ENCODE data around the gene ARHGAP25. TPM values are rescaled to one million over a fixed set of nuclear protein-coding genes. Genes with fewer than 3 reads are reported as not detected.

The ARHGAP25 gene
- total RNA-seq, 1 donor from 2014 or later, result 4.6 TPM

- Mint-ChIP-seq H3K4me1 (ENCODE audit: unreplicated experiment) (peaks cover 25% of the 10 kb centered on the region), H3K27me3 (ENCODE audit: unreplicated experiment) (peaks cover 8% of the 10 kb centered on the region), H3K27ac (ENCODE audit: unreplicated experiment) (no peak overlapping the region), H3K36me3 (ENCODE audit: low read depth, unreplicated experiment) (no peaks in the 10 kb centered on the region), H3K9me3 (ENCODE audit: unreplicated experiment) (no peaks in the 10 kb centered on the region), H3K4me3 (ENCODE audit: unreplicated experiment) (no peak overlapping the region)
- no peak for DNase-seq (ENCODE audit: low spot score)
- TF ChIP-seq, protein P1, sequence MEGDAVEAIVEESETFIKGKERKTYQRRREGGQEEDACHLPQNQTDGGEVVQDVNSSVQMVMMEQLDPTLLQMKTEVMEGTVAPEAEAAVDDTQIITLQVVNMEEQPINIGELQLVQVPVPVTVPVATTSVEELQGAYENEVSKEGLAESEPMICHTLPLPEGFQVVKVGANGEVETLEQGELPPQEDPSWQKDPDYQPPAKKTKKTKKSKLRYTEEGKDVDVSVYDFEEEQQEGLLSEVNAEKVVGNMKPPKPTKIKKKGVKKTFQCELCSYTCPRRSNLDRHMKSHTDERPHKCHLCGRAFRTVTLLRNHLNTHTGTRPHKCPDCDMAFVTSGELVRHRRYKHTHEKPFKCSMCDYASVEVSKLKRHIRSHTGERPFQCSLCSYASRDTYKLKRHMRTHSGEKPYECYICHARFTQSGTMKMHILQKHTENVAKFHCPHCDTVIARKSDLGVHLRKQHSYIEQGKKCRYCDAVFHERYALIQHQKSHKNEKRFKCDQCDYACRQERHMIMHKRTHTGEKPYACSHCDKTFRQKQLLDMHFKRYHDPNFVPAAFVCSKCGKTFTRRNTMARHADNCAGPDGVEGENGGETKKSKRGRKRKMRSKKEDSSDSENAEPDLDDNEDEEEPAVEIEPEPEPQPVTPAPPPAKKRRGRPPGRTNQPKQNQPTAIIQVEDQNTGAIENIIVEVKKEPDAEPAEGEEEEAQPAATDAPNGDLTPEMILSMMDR (IDR thresholded peaks at IDR 0.05; ENCODE audit: unreplicated experiment), result no peak
Observed at GRCh38 chr2:68764806-68765311, 30.2 kb downstream of the ARHGAP25 start.

DNA sequence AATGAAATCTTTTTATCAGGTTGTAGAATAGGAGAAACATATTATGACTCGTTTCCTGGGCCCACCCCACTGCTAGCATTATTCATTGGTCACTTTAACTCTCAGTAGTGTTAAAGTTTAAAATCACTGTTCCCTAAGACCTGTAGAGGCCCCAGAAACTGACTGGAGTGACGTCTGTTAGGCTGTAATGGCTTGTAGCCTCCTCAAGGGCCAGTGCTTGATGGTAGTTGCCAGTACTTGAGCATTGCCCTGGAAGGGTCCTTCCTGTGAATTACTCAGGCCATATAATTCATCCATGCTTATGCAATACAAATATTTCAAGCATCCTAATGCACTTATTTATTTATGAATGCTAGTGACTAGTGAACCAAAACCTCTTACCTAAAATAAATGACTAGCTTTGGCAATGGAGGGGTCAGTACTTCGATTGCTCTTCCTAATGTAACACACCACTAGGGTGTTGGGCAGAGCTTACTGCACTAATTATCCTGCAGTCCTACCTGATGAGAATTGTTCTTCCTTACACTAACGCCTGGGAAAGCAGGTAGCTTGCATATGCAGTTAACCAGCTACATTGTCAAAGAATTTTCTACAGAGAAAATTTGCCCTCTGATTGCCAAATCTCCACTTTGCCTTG, 31.2 kb downstream of the ARHGAP25 start:
- no peak for DNase-seq (ENCODE audit: low spot score)
- H3K4me3 Mint-ChIP-seq (ENCODE audit: unreplicated experiment), result no peak overlapping the region
- H3K9me3 Mint-ChIP-seq (ENCODE audit: unreplicated experiment), result no peaks in the 10 kb centered on the region
- H3K4me1 Mint-ChIP-seq (ENCODE audit: unreplicated experiment), result peaks cover 35% of the 10 kb centered on the region
- no peak overlapping the region for H3K27ac Mint-ChIP-seq (ENCODE audit: unreplicated experiment)
- H3K27me3 Mint-ChIP-seq (ENCODE audit: unreplicated experiment), result peaks cover 10% of the 10 kb centered on the region
- no peaks in the 10 kb centered on the region for H3K36me3 Mint-ChIP-seq (ENCODE audit: low read depth, unreplicated experiment)
- TF ChIP-seq, protein P1 (IDR thresholded peaks at IDR 0.05; ENCODE audit: unreplicated experiment), result no peak

DNA sequence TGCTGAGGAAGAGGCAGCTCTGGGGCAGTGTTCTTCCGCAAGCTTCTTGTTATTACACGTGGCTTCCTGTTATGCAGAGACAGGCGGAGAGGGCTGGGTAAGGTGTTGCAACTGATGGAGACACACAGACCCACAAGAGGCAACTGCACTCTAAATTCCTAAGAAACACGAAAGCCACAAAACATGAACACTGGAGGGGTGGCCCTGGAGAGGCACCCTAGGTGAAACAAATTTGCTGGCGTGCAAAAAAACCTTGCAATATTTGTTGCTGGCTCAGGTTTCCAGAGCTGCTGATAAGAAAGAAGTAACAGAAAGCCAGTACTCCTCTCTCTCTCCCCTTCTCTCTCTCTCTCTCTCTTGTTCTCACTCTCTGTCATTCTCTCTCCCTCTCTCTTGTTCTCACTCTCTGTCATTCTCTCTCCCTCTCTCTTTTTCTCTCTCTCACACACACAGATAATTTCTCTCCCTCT, 31.8 kb downstream of the ARHGAP25 start:
- H3K27me3 Mint-ChIP-seq (ENCODE audit: unreplicated experiment), result peaks cover 10% of the 10 kb centered on the region
- H3K4me3 Mint-ChIP-seq (ENCODE audit: unreplicated experiment), result no peak overlapping the region
- no peak overlapping the region for H3K27ac Mint-ChIP-seq (ENCODE audit: unreplicated experiment)
- no peaks in the 10 kb centered on the region for H3K36me3 Mint-ChIP-seq (ENCODE audit: low read depth, unreplicated experiment)
- H3K4me1 Mint-ChIP-seq (ENCODE audit: unreplicated experiment), result peaks cover 37% of the 10 kb centered on the region
- no peak for DNase-seq (ENCODE audit: low spot score)
- TF ChIP-seq, protein P1 (IDR thresholded peaks at IDR 0.05; ENCODE audit: unreplicated experiment), result no peak
- H3K9me3 Mint-ChIP-seq (ENCODE audit: unreplicated experiment), result no peaks in the 10 kb centered on the region

GRCh38 chr2:68767031-68767961, 32.7 kb downstream of the ARHGAP25 start:
- H3K27me3 Mint-ChIP-seq (ENCODE audit: unreplicated experiment), result peaks cover 10% of the 10 kb centered on the region
- TF ChIP-seq, protein P1 (IDR thresholded peaks at IDR 0.05; ENCODE audit: unreplicated experiment), result no peak
- peaks cover 35% of the 10 kb centered on the region for H3K4me1 Mint-ChIP-seq (ENCODE audit: unreplicated experiment)
- H3K27ac Mint-ChIP-seq (ENCODE audit: unreplicated experiment), result no peak overlapping the region
- no peaks in the 10 kb centered on the region for H3K36me3 Mint-ChIP-seq (ENCODE audit: low read depth, unreplicated experiment)
- H3K4me3 Mint-ChIP-seq (ENCODE audit: unreplicated experiment), result no peak overlapping the region
- no peaks in the 10 kb centered on the region for H3K9me3 Mint-ChIP-seq (ENCODE audit: unreplicated experiment)
- DNase-seq (ENCODE audit: low spot score), result no peak
